Gastroesophageal sphincter (tissue), 3 donors: ENCODE measurements around the gene TCL1A.

Experiments used
- EP300 ChIP-seq: sonication (generic); formaldehyde crosslinking; IDR thresholded peaks from one replicate; pipeline ENCODE4 v1.6.1; 2017; ENCODE audit warnings: antibody characterized with exemption, mild to moderate bottlenecking
- POLR2A ChIP-seq, 2 donors: fragments of 450-650 bp; IDR thresholded peaks; one replicate each; pipeline ENCODE4 v1.6.1; 2017; ENCODE audit warnings: antibody characterized with exemption in 2 of 2, mild to moderate bottlenecking in 2 of 2, moderate library complexity in 1 of 2
- TF ChIP-seq, protein P1 (sequence below), 4 experiments: fragments of 200-600 bp in 2 of 4; fragments of 450-650 bp in 2 of 4; sonication (generic) in 1 of 4; IDR thresholded peaks; one replicate each; pipeline ENCODE4 v1.5.1; 2017 to 2019; ENCODE audit warnings: antibody characterized with exemption in 4 of 4, mild to moderate bottlenecking in 2 of 4, moderate library complexity in 2 of 4

DNA sequence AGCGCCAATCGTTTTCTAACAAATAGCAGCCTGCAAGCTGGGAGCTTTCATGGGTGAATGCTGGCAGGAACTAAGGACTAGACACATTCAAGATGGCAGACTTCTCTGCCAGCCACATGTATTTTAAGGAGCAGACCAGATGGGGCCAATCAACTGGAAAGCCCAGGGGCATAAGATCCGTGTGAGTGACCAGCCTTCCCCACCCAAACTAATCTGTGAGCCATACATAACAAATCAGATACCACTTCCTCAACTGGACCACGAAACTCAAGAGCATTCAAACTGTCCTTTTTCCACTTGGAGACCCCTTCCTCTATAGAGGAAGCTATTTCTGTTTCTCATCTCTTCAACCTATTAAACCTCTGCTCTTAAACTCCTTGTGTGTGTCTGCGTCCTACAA is 18.0 kb downstream of the TCL1A start:
- TF ChIP-seq, protein P1, sequence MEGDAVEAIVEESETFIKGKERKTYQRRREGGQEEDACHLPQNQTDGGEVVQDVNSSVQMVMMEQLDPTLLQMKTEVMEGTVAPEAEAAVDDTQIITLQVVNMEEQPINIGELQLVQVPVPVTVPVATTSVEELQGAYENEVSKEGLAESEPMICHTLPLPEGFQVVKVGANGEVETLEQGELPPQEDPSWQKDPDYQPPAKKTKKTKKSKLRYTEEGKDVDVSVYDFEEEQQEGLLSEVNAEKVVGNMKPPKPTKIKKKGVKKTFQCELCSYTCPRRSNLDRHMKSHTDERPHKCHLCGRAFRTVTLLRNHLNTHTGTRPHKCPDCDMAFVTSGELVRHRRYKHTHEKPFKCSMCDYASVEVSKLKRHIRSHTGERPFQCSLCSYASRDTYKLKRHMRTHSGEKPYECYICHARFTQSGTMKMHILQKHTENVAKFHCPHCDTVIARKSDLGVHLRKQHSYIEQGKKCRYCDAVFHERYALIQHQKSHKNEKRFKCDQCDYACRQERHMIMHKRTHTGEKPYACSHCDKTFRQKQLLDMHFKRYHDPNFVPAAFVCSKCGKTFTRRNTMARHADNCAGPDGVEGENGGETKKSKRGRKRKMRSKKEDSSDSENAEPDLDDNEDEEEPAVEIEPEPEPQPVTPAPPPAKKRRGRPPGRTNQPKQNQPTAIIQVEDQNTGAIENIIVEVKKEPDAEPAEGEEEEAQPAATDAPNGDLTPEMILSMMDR (IDR thresholded peaks at IDR 0.05), result no peak
- TF ChIP-seq EP300 (no peak), POLR2A (IDR thresholded peaks at IDR 0.05) (no peak)
